Forelimb muscle (tissue), 1 donor: ENCODE measurements around the gene MCF2. TPM values are rescaled to one million over a fixed set of nuclear protein-coding genes. Genes with fewer than 3 reads are reported as not detected.

Source experiments
- DNase-seq: peaks from one replicate; pipeline ENCODE4 v3.0.0-alpha.2; 2013; ENCODE audit warnings: low read depth
- polyA plus RNA-seq: library from polyadenylated mRNA; unstranded; fragments of 120-200 nt; gene quantifications from one replicate; pipeline ENCODE4 v1.2.1, GENCODE V29; 2013; ENCODE audit not compliant: insufficient read length

MCF2 gene
- polyA plus RNA-seq, 1 donor: 0.18 TPM

DNA sequence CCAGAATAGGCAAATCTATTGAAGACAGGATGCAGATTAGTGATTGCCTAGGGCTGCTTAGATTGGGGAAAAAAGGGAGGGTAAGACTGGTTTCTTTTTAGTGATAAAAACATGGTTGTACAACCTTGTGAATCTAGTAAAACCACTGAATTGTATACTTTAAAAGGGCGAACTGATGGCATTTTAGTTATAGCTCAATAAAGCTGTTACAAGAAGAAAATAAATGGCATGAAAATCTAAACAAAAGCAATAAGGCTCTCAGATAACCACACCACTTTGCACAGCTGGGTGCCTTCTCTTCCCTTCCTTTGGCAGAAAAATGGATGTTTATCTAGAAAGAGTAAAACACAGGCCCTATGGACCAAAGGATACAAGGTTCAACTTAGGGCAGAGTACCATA is 107.9 kb downstream of the MCF2 start:
- no peak for DNase-seq

DNA sequence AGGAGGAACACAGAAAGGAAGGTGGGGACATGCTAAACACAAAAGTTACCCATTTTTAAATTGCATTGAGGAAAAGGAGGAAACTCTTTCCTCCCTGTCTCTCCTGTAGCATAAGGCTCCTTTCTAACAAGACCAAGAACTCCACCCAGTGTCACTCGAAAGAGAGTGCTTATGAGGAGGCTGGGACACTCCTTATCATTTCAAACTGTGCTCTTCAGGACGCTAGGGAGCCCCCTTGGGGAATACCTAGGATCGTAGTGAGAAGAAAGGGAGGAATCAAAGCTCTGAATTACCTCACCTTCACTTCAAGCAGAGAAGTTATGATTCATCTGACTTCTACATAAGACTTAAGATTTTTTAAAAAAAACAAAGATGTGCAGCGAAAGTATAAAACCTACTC is 111.9 kb downstream of the MCF2 start:
- DNase-seq: no peak

- DNase-seq: no peak
Measured at GRCh38 chrX:139585613-139586012, 122.4 kb downstream of the MCF2 start.

- DNase-seq: no peak
Measured at GRCh38 chrX:139581068-139581467, 126.9 kb downstream of the MCF2 start.

DNA sequence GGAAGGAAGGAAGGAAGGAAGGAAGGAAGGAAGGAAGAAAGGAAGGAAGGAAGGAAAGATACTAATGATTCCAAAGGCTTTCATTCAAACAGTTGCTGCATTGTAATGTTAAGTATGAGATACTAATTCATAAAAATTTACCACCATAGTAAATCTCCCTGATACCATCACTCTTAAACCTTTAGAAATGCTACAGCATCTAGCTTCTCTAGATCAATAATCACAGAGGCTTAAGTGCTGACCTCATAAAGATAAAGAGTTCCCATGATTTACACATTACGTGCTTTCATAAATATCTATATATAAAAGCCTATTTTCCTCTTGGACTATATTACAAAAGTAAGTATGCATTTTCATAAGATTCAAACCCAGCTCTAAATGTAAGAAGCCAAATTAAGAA is 141.0 kb downstream of the MCF2 start:
- no peak for DNase-seq

DNA sequence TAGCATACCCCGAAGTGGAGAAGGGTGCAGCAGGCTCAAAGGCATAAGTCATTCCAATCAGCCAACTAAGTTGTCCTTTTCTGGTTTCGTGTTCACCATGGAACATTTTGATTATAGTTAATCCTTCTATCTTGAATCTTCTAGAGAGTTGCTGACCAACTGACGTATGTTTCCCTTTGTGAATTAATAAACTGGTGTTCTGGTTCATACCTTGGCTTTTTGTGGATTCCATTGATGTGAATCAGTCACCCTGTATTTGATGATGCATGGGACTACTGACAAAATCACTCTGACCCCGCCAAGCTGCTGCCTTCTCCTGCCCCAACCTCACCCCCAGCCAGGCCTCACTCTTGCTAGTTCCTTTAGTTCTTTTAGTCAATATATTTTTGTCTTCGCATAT is 144.7 kb downstream of the MCF2 start:
- no peak for DNase-seq

DNA sequence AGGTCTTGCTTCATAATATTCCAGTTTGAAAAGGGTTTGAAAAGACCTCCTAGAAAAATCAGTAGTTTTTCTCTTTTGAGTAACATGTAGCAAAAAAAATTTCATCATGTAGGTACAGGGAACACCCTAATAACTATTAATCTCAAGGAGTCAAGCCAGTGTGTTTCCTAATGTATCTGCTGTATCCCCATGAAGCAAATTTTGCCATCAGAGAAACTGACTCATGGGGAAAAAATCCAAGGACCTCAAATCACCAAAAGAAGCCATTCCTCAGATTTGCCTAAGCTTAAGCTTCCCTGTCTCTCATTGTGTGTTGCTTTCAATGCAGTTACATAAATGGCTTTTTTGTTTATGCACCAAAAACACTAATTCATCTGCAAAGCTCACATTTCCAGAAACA is 147.7 kb downstream of the MCF2 start:
- no peak for DNase-seq

DNA sequence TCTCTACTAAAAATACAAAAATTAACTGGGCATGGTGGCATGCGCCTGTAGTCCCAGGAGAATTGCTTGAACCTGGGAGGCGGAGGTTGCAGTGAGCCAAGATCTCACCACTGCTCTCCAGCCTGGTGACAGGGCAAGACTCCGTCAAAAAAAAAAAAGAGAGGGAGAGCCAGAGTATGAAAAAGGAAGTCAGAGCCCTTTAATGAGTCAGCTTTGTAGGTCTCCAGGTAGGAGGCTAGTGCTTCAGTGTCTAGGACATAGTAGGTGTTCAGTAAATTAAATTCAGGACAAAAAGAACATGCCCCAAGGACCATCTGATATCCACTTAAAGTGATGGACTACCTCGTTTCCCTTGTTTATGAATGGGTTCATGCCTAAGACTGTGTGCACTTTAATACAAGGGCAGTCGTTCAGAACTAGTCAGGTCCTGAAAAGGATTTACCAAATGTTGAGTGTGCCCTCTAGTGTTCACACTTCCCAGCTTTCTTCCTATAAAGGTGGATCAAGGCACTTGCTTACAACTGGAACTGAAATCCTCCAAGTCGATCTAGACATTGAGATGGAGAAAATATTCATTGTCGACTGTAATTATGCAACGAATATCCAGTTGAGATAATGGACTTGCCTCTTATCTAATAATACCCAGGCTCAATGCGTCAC is 148.5 kb downstream of the MCF2 start:
- DNase-seq: peak; percentile 43

DNA sequence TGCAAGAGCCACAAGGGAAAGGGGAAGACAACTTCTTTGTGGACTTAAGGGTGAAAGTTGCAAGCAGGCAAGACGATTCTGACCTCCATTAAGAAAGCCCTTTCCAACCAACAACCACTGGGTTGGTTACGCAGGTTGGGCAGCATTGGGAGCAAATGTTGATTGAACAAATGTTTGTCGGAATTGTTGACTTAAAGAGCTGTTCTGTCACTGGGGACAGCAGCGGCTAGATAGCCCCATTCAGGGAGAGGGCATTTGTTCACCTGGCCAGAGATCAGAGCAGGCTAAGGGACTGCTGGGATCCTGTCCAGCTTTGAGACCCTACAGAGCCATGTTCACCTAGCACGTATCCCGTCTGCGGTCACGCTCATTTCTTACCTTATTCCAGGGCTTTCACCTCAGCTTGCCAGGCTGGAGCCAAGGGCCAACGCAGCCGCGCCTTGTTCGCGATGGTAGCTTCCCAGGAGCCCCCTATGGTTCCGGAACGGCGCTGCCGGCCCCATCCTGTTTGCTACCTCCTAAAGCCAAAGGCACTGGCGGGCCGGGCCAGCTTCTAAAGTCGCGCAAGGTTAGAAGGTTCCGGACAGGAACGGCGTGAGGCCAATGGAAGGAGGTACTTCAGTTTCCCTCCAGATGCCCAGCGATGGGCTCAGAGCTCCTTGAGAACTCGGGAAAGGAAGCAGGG is 152.8 kb downstream of the MCF2 start:
- no peak for DNase-seq

DNA sequence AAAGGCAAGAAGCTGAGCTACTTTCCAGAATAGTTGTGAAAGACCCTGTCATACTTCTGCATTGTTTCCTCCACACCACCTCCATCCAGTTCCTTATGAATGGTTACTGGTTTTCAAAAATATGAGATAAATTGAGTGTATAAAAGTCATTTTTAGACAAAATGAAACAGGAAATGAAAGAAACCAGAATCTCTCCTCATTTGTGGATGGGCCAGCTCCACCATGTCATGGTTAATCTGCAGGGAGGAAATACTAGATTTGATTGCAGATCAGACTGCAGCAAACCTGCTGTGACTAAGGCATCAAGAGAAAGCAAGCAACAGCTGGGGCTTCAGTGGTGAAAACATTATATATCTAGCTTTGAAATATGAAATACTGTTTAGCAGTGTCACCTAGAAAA is 153.6 kb downstream of the MCF2 start:
- no peak for DNase-seq

DNA sequence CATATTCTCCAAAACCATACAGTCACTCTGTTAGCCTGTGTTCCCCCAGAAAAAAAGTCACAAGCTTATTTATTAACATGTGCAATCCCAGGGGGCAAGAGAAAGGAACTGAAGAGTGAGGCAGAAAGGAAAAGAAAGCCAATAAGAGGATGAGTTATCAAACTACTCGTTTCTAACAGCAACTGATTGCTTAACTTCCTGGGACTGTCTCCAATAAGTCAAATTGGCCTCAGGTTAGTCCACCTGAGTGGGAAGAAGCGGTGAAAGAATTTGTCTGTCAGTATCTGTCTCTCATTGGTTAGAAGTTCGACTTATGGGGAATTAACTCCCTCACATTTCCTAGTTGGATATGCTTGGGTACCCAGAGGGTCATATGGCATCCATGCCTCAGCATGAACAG is 163.4 kb downstream of the MCF2 start:
- no peak for DNase-seq

DNA sequence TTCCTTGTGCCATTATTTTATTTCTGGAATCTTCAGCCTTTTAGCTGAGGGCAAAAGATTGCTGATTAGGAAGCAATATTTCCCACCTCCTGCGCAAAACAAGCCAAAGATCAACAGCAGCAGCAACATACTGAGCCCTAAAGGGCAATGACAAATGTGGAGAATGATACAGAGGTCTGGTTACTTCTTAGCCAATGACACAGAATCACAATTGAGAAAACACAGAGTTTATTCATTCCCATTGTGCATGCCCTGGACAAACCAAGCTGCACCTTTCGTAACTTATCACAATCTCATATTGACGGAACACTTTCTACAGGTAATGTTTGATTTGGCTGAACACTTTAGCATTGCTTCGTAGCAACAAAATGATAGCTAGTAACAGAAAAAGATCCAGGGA is 164.0 kb downstream of the MCF2 start:
- no peak for DNase-seq

- no peak for DNase-seq
Measured at GRCh38 chrX:139542652-139543051, 165.3 kb downstream of the MCF2 start.

DNA sequence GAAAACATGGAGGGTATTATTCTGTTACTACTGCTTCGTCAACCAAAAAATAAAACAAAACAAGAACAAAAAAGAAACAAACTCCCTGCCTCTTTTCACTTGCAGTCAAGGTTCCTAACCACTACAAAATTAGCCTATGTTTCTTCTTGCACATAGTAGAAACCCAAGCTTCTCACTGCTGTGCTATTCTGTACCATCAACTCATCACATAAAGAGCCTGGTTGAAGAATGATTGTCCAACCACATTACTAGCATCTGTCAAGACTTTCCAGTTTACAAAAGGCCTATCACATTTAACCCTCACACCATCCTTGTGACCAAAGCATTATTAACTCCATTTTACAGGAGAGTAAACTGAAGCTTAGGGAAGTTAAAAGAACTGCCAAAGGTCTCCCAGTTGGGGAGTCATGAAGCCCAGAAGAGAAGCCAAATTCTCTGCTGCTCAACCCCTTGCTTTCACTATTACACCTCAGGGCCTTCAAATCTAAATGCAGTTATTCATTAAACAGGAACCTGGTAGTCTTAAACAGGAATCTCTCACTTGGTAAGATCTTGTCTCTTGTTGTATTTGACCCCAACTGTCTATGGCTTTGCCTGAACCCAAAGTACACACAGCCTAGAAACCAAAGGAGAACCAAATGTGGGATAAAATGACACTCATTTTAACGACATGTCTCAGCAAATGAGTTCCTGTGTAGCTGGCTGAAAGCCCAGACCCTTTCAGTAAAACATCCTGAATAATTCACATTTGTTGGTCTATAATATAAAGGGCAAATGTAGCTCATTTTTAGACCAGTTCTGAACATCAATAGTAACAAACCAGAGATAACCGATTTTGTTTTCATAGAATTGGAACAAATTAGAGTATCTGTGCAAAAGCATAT is 168.8 kb downstream of the MCF2 start:
- no peak for DNase-seq

DNA sequence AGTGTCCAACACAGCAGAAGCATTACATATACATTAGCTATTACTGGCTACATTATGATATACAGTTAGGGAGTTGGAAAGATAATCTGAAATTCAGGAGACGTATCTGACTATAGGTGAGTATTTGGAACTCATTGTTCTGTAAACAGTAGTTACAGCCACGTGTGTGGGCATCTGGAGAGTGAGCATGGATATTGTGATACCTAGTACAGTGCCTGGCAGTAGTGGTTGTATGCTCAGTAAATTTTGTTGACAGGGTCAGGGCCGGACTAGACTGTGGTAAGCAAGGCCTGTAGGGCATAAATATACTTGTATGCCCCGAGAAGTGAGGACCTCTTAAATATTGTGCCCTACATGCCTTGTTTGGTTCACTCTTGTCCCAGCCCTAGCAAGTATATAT is 174.5 kb downstream of the MCF2 start:
- DNase-seq: no peak

DNA sequence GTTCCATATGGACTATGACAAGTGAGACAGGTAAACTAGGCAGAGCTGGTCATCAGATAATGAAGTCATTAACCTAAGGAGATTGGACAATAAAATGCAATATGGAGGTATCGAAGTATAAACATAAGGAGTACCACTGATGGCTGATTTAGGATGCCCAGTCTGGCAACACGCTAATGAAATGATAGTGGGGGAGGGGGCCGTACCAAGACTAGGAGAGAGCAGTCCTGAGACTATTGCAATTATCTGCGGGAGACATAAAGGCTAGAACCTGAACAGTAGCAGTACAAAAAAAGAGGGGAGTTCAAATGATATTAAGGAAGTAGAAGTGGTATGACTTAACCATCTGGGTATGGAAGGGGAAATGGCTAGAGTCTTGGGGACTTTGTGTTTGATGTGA is 175.1 kb downstream of the MCF2 start:
- no peak for DNase-seq

Other genes starting within 250 kb of the MCF2 start
- gene F9, start 177.4 kb downstream of the MCF2 start, polyA plus RNA-seq: not detected
- 11.5 TPM for gene ATP11C, start 224.9 kb upstream of the MCF2 start, polyA plus RNA-seq